ENCODE results near the gene MAGEH1. TPM values are rescaled to one million over a fixed set of nuclear protein-coding genes. Genes with fewer than 3 reads are reported as not detected.
A peak's percentile ranks its signal among the peaks of the same experiment; 100 is the strongest.

Gene MAGEH1
- total RNA-seq, 1 experiment from 2014 or later, result 31.1 TPM

GRCh38 chrX:55488593-55489313, 36.8 kb downstream of the MAGEH1 start:
- in situ Hi-C loops (cut with HindIII; ENCODE audit: low sequenced_read_pairs), result no loop called here
- peak; percentile 74 for DNase-seq (ENCODE audit: low spot score)

GRCh38 chrX:55489314-55490009, 37.5 kb downstream of the MAGEH1 start, which contains the start of gene USP51:
TSS of gene USP51 (minus strand) at chrX:55489848. CDS start at chrX:55488939, 909 bp downstream.
- in situ Hi-C loops (cut with HindIII; ENCODE audit: low sequenced_read_pairs), result no loop called here

GRCh38 chrX:55490121-55490520, 38.2 kb downstream of the MAGEH1 start:
- DNase-seq (ENCODE audit: low spot score), result peak; percentile 29
- in situ Hi-C loops (cut with HindIII; ENCODE audit: low sequenced_read_pairs), result no loop called here

More at GRCh38 chrX:55489314-55490009, 37.5 kb downstream of the MAGEH1 start, which contains the start of gene USP51:
- DNase-seq (ENCODE audit: low spot score), result peak; percentile 64

- no peak for DNase-seq (ENCODE audit: low spot score)
- in situ Hi-C loops (cut with HindIII; ENCODE audit: low sequenced_read_pairs), result no loop called here
Measured at GRCh38 chrX:55490974-55491373, 39.0 kb downstream of the MAGEH1 start.

Other genes starting within 250 kb of the MAGEH1 start
- gene PAGE5, start 231.8 kb upstream of the MAGEH1 start, total RNA-seq (2014; rRNA removed; shearing (Covaris generic)), result not detected in 2 replicates
- gene PAGE3, start 187.2 kb upstream of the MAGEH1 start, total RNA-seq (2014; rRNA removed; shearing (Covaris generic)), result not detected in 2 replicates
- gene USP51, start 37.7 kb downstream of the MAGEH1 start, total RNA-seq (2014; rRNA removed; shearing (Covaris generic)), result 3.3 and 8.1 TPM in 2 replicates
- gene FOXR2, start 171.3 kb downstream of the MAGEH1 start, total RNA-seq (2014; rRNA removed; shearing (Covaris generic)), result not detected in 2 replicates

Measured in G401 (cell line).